ENCODE results near the gene PSMG4.

Gene PSMG4

GRCh38 chr6:3252369-3252768, 6.4 kb upstream of the PSMG4 start:
- DNase-seq (ENCODE audit: low spot score) = no peak

GRCh38 chr6:3252861-3253596, 5.7 kb upstream of the PSMG4 start:
- no peak for DNase-seq (ENCODE audit: low spot score)

GRCh38 chr6:3253597-3253961, 5.2 kb upstream of the PSMG4 start:
- DNase-seq (ENCODE audit: low spot score) = no peak

GRCh38 chr6:3258201-3258600, 546 bp upstream of the PSMG4 start:
- DNase-seq (ENCODE audit: low spot score) = no peak

- peak; percentile 49 for DNase-seq (ENCODE audit: low spot score)
Measured at GRCh38 chr6:3259491-3259958, 778 bp downstream of the PSMG4 start.

- no peak for DNase-seq (ENCODE audit: low spot score)
Measured at GRCh38 chr6:3260296-3260695, 1.5 kb downstream of the PSMG4 start.

GRCh38 chr6:3260772-3261517, 2.2 kb downstream of the PSMG4 start:
- no peak for DNase-seq (ENCODE audit: low spot score)

GRCh38 chr6:3261518-3261820, 2.7 kb downstream of the PSMG4 start:
- no peak for DNase-seq (ENCODE audit: low spot score)

GRCh38 chr6:3261921-3262320, 3.2 kb downstream of the PSMG4 start:
- no peak for DNase-seq (ENCODE audit: low spot score)

GRCh38 chr6:3263096-3263495, 4.3 kb downstream of the PSMG4 start:
- DNase-seq (ENCODE audit: low spot score) = no peak

GRCh38 chr6:3264356-3264755, 5.6 kb downstream of the PSMG4 start:
- DNase-seq (ENCODE audit: low spot score) = no peak

GRCh38 chr6:3265671-3266070, 6.9 kb downstream of the PSMG4 start:
- DNase-seq (ENCODE audit: low spot score) = no peak

- DNase-seq (ENCODE audit: low spot score) = no peak
Measured at GRCh38 chr6:3266170-3266569, 7.4 kb downstream of the PSMG4 start.

GRCh38 chr6:3267162-3267561, 8.4 kb downstream of the PSMG4 start:
- no peak for DNase-seq (ENCODE audit: low spot score)

- no peak for DNase-seq (ENCODE audit: low spot score)
Measured at GRCh38 chr6:3268680-3269079, 9.9 kb downstream of the PSMG4 start.

- DNase-seq (ENCODE audit: low spot score) = no peak
Measured at GRCh38 chr6:3269281-3269975, 10.7 kb downstream of the PSMG4 start.

- DNase-seq (ENCODE audit: low spot score) = no peak
Measured at GRCh38 chr6:3270258-3270657, 11.5 kb downstream of the PSMG4 start.

- no peak for DNase-seq (ENCODE audit: low spot score)
Measured at GRCh38 chr6:3271756-3272155, 13.0 kb downstream of the PSMG4 start.

- no peak for DNase-seq (ENCODE audit: low spot score)
Measured at GRCh38 chr6:3272911-3273547, 14.3 kb downstream of the PSMG4 start.

GRCh38 chr6:3273707-3274521, 15.2 kb downstream of the PSMG4 start:
- no peak for DNase-seq (ENCODE audit: low spot score)

Measured in hematopoietic multipotent progenitor cell treated with erythropoietin and hydrocortisone succinate and interleukin-3 and kit ligand, for 15 days (in vitro differentiated cells).